Stimulated activated CD4-positive, alpha-beta T cell treated with anti-CD3 and anti-CD28 coated beads, Interleukin-12 subunit alpha, Interleukin-12 subunit beta, amount 100 ng/mL, for 48 hours (primary cell): Measurements from ENCODE around the gene CKS1B.
A peak's percentile ranks its signal among the peaks of the same experiment; 100 is the strongest.

Experiments
- DNase-seq, 3 donors: peaks; one replicate each; pipeline ENCODE4 v3.0.0-alpha.2; 2020; ENCODE audit warnings: low read depth in 2 of 3, low spot score in 1 of 3

The CKS1B gene

GRCh38 chr1:154974102-154974807 is at the start of gene CKS1B:
Gene CKS1B (plus strand): TSS chr1:154974681. CDS start chr1:154974746, 65 bp downstream.
- DNase-seq: peak; percentile 87 to 95 (median 93)

- no peak for DNase-seq
Observed at GRCh38 chr1:154925335-154926170, 48.9 kb upstream of the CKS1B start.

DNA sequence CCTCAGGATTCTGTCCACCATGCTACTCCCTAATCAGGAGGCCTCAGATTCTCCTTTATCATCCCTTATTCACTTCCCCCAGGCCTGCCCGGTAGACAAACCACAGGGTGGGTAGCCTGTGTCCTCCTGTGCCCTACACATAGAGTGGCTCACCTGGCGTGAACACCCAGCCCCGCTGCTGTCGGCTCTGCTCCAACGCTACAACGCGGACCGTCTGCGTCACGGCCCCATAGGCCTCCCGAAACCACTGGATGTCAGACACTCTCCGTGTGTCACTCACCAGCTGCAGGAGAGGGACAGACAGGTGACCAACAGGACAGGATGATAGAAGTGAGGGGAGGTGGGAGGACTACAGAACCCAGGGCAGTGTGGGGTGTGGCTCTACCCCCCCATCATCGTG is 48.3 kb upstream of the CKS1B start:
- no peak for DNase-seq

GRCh38 chr1:154931940-154932487 is 42.5 kb upstream of the CKS1B start:
- DNase-seq: no peak

- DNase-seq: no peak
Observed at GRCh38 chr1:154934358-154934948, 40.0 kb upstream of the CKS1B start.

DNA sequence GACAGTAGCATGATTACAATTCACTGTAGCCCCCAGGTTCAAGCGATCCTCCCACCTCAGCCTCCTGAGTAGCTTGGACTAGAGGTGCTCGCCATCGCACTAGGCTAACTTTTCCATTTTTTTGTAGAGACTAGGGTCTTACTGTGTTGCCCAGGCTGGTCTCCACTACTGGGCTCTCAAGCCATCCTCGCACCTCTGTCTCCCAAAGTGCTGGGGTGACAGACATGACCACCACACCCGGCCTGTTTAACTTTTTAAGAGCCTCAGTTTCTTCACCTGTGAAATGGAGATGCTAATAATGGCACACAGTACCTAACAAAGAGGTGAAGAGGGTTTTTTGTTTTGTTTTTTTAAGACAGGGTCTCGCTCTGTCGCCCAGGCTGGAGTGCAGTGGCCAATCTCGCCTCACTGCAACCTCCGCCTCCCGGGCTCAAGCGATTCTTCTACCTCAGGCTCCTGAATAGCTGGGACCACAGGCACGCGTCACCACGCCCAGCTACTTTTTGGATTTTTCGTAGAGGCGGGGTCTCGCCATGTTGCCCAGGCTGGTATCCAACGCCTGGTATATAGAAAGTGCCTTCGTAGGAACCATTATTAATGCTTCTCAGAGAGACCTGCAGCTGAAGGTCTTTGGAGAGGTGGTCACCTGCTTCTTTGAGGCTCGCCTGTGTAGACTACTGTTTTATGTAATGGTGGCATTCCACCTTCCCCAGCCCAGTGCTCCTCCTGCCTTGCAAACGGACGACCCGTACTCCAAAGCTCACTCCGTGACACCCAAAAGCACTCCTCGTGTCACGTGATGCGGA is 38.5 kb upstream of the CKS1B start:
- no peak for DNase-seq

- DNase-seq: peak; percentile 91 to 94 (median 92)
Observed at GRCh38 chr1:154936555-154937084, 37.9 kb upstream of the CKS1B start, which contains the start of gene PMVK. Gene PMVK (minus strand): TSS chr1:154936719. CDS start chr1:154936685, 34 bp downstream.

DNA sequence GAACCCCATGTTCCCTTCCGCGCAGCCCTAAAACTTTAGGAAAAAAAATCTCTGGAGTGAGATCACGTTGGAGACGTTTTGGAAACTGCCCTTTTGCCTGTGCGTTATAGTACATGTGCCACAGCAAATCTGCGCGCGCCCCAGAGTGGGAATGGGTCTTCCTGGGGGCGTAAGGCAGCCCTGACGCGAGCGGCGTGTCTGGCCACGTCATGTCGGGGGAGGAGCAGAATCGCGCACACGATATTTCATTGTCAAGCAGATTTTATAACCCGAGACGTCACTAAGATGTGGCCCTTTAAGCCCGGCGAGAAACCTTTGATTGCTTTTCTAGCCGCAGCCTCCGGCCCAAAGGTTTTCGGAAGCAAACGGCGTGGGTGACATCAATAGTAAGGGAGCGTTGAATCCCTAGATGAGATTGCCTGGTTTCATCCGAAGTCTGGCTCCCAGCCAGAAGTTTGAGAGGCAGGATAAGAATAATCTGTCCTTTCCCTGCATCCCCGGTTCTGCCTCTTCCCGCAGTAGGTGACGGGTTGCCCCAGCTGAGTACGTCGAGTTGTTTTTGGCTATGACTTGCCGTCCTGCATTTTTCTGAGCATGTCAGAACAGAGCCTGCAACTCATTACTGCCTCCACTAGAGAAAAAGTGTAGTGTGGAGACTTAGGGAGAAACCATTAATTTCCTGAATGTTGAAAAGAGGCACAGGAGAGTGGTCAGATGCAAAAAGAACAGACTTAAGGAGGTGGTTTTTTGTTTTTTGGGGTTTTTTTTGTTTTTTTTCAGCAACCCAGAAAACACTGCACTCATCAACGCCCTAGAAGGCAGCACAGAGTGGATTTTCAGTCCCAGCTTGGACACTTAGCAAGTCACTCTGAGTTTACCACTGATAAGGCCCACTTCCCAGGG is 37.1 kb upstream of the CKS1B start:
- peak; percentile 81 to 84 (median 82) for DNase-seq

GRCh38 chr1:154937988-154938386 is 36.5 kb upstream of the CKS1B start:
- DNase-seq: no peak

- DNase-seq: no peak
Observed at GRCh38 chr1:154938604-154939399, 35.7 kb upstream of the CKS1B start.

GRCh38 chr1:154940213-154940560 is 34.3 kb upstream of the CKS1B start:
- DNase-seq: no peak

DNA sequence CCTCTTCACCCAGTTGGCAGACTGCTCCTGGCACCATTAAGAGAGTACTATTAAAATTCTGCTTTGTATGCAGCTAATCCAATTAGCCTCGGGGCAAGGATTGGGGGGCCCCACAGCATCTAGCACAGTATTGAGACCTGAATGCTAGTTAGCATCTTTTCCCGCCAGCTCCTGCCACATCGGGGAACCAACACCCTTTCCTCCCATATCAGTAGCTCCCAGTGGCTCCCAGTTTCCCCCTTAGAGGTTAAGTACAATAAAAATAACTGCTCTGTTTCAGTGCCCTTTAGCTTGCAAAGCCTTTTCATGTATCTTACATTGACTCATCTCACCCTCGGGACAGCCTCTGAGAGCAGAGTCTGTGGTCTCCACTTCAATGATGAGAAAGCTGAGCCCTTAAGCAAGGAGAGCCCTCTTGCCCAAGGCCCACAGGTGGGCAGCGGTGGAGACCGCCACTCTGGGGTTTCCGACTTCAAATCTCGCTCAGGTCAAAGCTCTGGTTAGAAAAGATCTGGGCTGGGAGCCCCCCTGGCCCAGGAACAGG is 33.8 kb upstream of the CKS1B start:
- DNase-seq: no peak

- DNase-seq: no peak
Observed at GRCh38 chr1:154941333-154942013, 33.0 kb upstream of the CKS1B start.

DNA sequence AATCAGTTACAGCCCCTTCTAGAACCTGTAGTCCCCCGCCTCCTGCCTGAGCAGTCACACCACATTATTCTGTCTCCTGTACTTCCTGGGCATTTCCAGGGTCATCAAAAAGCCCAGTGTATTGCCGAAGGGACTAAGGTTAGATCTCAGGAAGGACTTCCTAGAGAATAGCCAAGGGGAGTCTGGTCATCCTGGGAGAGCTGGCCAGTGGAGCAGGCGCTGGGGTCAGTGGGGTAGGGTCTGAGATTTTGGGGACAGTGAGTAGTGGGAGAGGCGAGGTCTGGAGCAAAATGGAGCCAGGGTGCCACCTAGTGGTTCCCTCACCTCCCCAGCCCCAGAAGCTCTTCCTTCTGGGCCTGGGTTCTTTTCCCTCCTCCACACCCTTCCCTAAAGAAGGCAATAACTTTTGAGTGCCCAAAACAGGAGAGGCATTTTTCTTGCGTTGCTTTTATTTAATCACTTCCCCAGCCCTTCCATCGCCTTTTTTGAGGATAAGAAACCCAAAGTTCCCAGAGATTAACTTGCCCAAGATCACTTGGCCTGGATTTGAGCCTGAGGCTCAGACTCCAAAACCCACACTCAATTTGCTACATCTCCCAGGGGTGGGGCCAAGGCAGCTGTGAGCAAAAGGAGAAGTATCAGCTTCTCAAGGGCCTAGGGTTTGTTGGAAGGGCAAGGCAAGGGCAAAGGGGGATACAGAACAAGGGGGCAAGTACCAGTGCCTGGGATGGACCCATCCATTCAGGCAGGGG is 30.7 kb upstream of the CKS1B start:
- DNase-seq: no peak

DNA sequence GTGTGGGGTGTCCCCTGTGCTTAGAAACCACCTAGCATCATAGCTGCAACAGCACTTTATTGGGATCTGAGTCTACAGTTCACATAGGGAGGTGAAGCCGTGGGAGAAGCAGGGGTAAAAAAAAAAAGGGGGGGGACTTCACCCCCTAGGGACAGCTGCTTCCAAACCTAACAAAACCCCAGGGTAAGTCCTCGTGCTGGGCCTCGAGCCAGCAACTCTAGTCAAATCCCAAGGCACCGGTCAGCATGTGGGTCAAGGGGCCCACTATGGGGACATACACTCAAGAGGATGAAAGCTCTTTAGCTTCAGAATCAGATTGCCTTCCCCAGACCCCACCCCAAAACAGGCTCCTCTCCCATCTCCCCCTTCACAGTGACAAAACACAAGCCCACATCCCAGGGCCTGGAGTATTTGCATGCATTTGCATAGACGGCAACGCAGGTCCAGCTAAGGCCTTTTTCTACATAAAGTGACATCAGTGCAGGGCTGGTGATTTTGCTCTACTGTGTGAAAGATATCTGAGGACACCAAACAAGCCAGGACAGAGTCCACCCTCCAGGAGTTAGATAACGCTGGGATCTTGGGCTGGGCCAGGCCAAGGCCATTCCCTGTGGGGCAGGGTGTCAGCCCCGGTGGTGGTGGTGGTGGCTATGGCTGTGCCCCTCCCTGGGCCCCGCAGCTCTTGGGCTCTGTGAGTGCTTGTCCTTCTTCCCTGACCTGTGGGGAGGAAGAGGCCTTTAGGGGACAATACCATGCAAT is 29.9 kb upstream of the CKS1B start:
- no peak for DNase-seq

- DNase-seq: no peak
Observed at GRCh38 chr1:154945160-154945961, 29.1 kb upstream of the CKS1B start.
